Fibroblast of villous mesenchyme (primary cell): ENCODE data around the gene SYT14. TPM values are rescaled to one million over a fixed set of nuclear protein-coding genes. Genes with fewer than 3 reads are reported as not detected.

ENCODE experiments used
- DNase-seq: peaks from one replicate; pipeline ENCODE4 v3.0.0-alpha.2; 2010; ENCODE audit warnings: low read depth
- H3K4me3 ChIP-seq: 2 replicates; pipeline ENCODE4 v1.5.1; 2011; ENCODE audit warnings: low read depth, mild to moderate bottlenecking, low read length
- CTCF ChIP-seq: IDR thresholded peaks from 2 replicates; pipeline ENCODE4 v1.5.1; 2012; ENCODE audit warnings: low read depth, mild to moderate bottlenecking, low read length; ENCODE audit not compliant: insufficient read depth
- total RNA-seq: library from RNA; depleted of rRNA; stranded (reverse); fragments of >200 nt; gene quantifications from 2 replicates; pipeline ENCODE4 v1.2.3, GENCODE V29; 2012

SYT14 gene
- total RNA-seq, 1 donor = 3.9 TPM

- no peak overlapping the region for H3K4me3 ChIP-seq
- TF ChIP-seq CTCF = no peak
- no peak for DNase-seq
Measured at GRCh38 chr1:210061992-210062391, 124.0 kb downstream of the SYT14 start.

- H3K4me3 ChIP-seq = no peak overlapping the region
- TF ChIP-seq CTCF = no peak
- DNase-seq = no peak
Measured at GRCh38 chr1:210070531-210070930, 132.5 kb downstream of the SYT14 start.

GRCh38 chr1:210072129-210072528 lies 134.1 kb downstream of the SYT14 start:
- TF ChIP-seq CTCF = no peak
- H3K4me3 ChIP-seq = no peak overlapping the region
- no peak for DNase-seq

- TF ChIP-seq CTCF = no peak
- no peak for DNase-seq
- H3K4me3 ChIP-seq = no peak overlapping the region
Measured at GRCh38 chr1:210072896-210073504, 135.0 kb downstream of the SYT14 start.

GRCh38 chr1:210074904-210075303 lies 136.9 kb downstream of the SYT14 start:
- TF ChIP-seq CTCF = no peak
- H3K4me3 ChIP-seq = no peak overlapping the region
- no peak for DNase-seq

- no peak for DNase-seq
- no peak overlapping the region for H3K4me3 ChIP-seq
- TF ChIP-seq CTCF = no peak
Measured at GRCh38 chr1:210076620-210077019, 138.6 kb downstream of the SYT14 start.

- DNase-seq = no peak
- H3K4me3 ChIP-seq = no peak overlapping the region
- TF ChIP-seq CTCF = no peak
Measured at GRCh38 chr1:210081494-210081893, 143.5 kb downstream of the SYT14 start.
